NB4 (cell line): ENCODE results near the gene OSBP.

Experiments
- DNase-seq: peaks from one replicate; pipeline ENCODE4 v3.0.0; 2010; ENCODE audit warnings: low read depth
- H3K4me3 ChIP-seq: one replicate; pipeline ENCODE4 v1.5.1; 2011; ENCODE audit warnings: mild to moderate bottlenecking, low read depth, low read length, moderate library complexity
- MYC ChIP-seq: IDR thresholded peaks from 2 replicates; pipeline ENCODE4 v1.6.1; 2011; ENCODE audit warnings: low read depth, low read length
- POLR2A ChIP-seq: IDR thresholded peaks from 2 replicates; pipeline ENCODE4 v1.6.1; 2011; ENCODE audit warnings: mild to moderate bottlenecking; ENCODE audit not compliant: insufficient read length; ENCODE audit errors: extremely low read depth
- TF ChIP-seq, protein P1 (sequence below): IDR thresholded peaks from one replicate; pipeline ENCODE4 v1.5.1; 2012; ENCODE audit warnings: low read depth, low read length
- TF ChIP-seq, protein P2 (sequence below): IDR thresholded peaks from 2 replicates; pipeline ENCODE4 v1.6.1; 2011; ENCODE audit warnings: low read depth, low read length

OSBP gene

DNA sequence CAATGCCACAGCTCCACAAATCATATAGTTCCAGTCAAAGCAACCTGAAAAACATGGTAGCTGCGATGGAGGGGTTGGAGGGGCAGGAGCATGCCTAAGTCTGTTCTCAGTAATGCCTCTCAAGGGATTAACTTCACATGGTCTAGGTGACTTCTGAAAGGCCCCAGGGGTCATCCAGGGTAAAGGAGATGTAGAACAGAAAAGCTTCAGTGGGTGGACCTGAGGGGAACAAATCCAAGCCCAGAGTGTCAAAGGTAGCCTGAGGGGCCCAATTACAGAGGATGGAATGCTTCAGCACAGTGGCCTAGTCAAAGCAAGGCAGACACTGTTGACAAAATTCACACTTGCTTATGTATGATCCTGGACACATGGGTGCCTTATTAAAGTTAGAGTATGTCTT lies 80.9 kb downstream of the OSBP start:
- DNase-seq = no peak
- TF ChIP-seq, protein P1, sequence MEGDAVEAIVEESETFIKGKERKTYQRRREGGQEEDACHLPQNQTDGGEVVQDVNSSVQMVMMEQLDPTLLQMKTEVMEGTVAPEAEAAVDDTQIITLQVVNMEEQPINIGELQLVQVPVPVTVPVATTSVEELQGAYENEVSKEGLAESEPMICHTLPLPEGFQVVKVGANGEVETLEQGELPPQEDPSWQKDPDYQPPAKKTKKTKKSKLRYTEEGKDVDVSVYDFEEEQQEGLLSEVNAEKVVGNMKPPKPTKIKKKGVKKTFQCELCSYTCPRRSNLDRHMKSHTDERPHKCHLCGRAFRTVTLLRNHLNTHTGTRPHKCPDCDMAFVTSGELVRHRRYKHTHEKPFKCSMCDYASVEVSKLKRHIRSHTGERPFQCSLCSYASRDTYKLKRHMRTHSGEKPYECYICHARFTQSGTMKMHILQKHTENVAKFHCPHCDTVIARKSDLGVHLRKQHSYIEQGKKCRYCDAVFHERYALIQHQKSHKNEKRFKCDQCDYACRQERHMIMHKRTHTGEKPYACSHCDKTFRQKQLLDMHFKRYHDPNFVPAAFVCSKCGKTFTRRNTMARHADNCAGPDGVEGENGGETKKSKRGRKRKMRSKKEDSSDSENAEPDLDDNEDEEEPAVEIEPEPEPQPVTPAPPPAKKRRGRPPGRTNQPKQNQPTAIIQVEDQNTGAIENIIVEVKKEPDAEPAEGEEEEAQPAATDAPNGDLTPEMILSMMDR = no peak
- TF ChIP-seq MYC (no peak), POLR2A (no peak)
- TF ChIP-seq, protein P2, sequence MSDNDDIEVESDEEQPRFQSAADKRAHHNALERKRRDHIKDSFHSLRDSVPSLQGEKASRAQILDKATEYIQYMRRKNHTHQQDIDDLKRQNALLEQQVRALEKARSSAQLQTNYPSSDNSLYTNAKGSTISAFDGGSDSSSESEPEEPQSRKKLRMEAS = no peak
- H3K4me3 ChIP-seq = no peak overlapping the region

- DNase-seq = no peak
- TF ChIP-seq, protein P1 = no peak
- TF ChIP-seq, protein P2 = no peak
- TF ChIP-seq MYC (no peak), POLR2A (no peak)
- H3K4me3 ChIP-seq = no peak overlapping the region
Measured at GRCh38 chr11:59532620-59533019, 83.0 kb downstream of the OSBP start.

- H3K4me3 ChIP-seq = no peak overlapping the region
- DNase-seq = no peak
- TF ChIP-seq, protein P2 = no peak
Measured at GRCh38 chr11:59528711-59529110, 86.9 kb downstream of the OSBP start.
